HepG2 (cell line): ENCODE data around the gene ZNF865. TPM values are rescaled to one million over a fixed set of nuclear protein-coding genes. Genes with fewer than 3 reads are reported as not detected.
A peak's percentile ranks its signal among the peaks of the same experiment; 100 is the strongest.

Experiments
- ATAC-seq: fragments of 200-7000 bp; cut with Tn5 transposase; 3 replicates; pipeline ENCODE4 v1.9.1; 2020; ENCODE audit warnings: mild to moderate bottlenecking, moderate library complexity
- BruUV-seq: library from RNA; stranded (reverse); fragments of 400-500 nt; replicated peaks from 2 replicates; lab custom pipeline; 2021; lab: Mats Ljungman, UMichigan
- CTCF ChIA-PET: fragments of 300-600 bp; formaldehyde crosslinking; extraction: SDS; loops from one replicate; lab custom pipeline; 2021; ENCODE audit warnings: low total read pairs, inconsistent platforms, low intra/inter-chr PET ratio; lab: Yijun Ruan, JAX
- POLR2A ChIA-PET: fragments of 350-600 bp; sonication (Branson Sonifier 250); formaldehyde crosslinking; loops from one replicate; lab custom pipeline; 2020; ENCODE audit warnings: antibody characterized with exemption, inconsistent platforms; lab: Yijun Ruan, JAX
- DNase-seq: peaks from one replicate; pipeline ENCODE4 v3.0.0-alpha.2; 2015; ENCODE audit warnings: low spot score
- FAIRE-seq: peaks from 3 replicates; lab custom pipeline; 2011; peaks lifted over from hg19 to GRCh38; lab: Jason Lieb, UNC
- H2AFZ ChIP-seq: one replicate; pipeline ENCODE4 v1.6.1; 2011; ENCODE audit warnings: low read length, inconsistent platforms
- H3K27ac ChIP-seq: fragments of 300-600 bp; 3 replicates; pipeline ENCODE4 v1.8.0; 2011; ENCODE audit warnings: mixed run types, mild to moderate bottlenecking, mixed read lengths, low read length, inconsistent platforms; ENCODE audit not compliant: insufficient read depth; ENCODE audit errors: extremely low read length
- H3K27me3 ChIP-seq, 2 experiments: fragments of 200-600 bp in 1 of 2; 2 replicates in 1 of 2; 3 replicates in 1 of 2; pipeline versions ENCODE4 v1.6.0 to v1.8.0; 2011; ENCODE audit warnings: low read length in 2 of 2, mild to moderate bottlenecking in 2 of 2, moderate library complexity in 2 of 2, inconsistent platforms in 1 of 2; ENCODE audit not compliant: insufficient read depth in 2 of 2, control insufficient read depth in 1 of 2
- H3K36me3 ChIP-seq, 2 experiments: fragments of 200-600 bp in 1 of 2; replicated peaks in 1 of 2; 2 replicates in 1 of 2; 3 replicates in 1 of 2; pipeline versions ENCODE4 v1.5.1 to v1.8.0; 2011; ENCODE audit warnings: low read length in 2 of 2, inconsistent platforms in 1 of 2; ENCODE audit not compliant: insufficient read depth in 2 of 2, control insufficient read depth in 1 of 2
- H3K4me1 ChIP-seq: 2 replicates; pipeline ENCODE4 v1.5.1; 2012; ENCODE audit warnings: low read length, inconsistent platforms; ENCODE audit not compliant: insufficient read depth
- H3K4me2 ChIP-seq: 2 replicates; pipeline ENCODE4 v1.6.0; 2011; ENCODE audit warnings: low read depth, low read length, inconsistent platforms
- H3K4me3 ChIP-seq, 3 experiments: fragments of 200-600 bp in 1 of 3; sonication (generic), shearing (Covaris generic) in 1 of 3; replicated peaks in 1 of 3; 2 replicates each; pipeline ENCODE4 v1.5.1; 2011 to 2016; ENCODE audit warnings: low read length in 3 of 3, inconsistent platforms in 2 of 3, low read depth in 2 of 3, mild to moderate bottlenecking in 2 of 3, control low read depth in 1 of 3, mixed read lengths in 1 of 3; ENCODE audit not compliant: insufficient read depth in 1 of 3
- H3K79me2 ChIP-seq: one replicate; pipeline ENCODE4 v1.6.1; 2011; ENCODE audit warnings: low read length, inconsistent platforms; ENCODE audit not compliant: insufficient read depth
- H3K9ac ChIP-seq: 2 replicates; pipeline ENCODE4 v1.6.0; 2011; ENCODE audit warnings: mild to moderate bottlenecking, low read depth, low read length, inconsistent platforms; ENCODE audit not compliant: insufficient read depth
- H3K9me3 ChIP-seq: 2 replicates; pipeline ENCODE4 v1.5.1; 2012; ENCODE audit warnings: mild to moderate bottlenecking, low read length
- H4K20me1 ChIP-seq: 2 replicates; pipeline ENCODE4 v1.6.0; 2011; ENCODE audit warnings: inconsistent platforms, mild to moderate bottlenecking, low read length, moderate library complexity; ENCODE audit not compliant: insufficient read depth
- GABPA ChIP-seq, 2 experiments: IDR thresholded peaks; 2 replicates each; pipeline ENCODE4 v1.6.1; 2011 to 2016; ENCODE audit warnings: low read depth in 2 of 2, low read length in 1 of 2, missing biosample characterization in 1 of 2, missing genetic modification characterization in 1 of 2
- HOXD1 ChIP-seq: sonication (generic); formaldehyde crosslinking; IDR thresholded peaks from 2 replicates; pipeline ENCODE4 v1.5.0; 2020; ENCODE audit warnings: missing genetic modification reagents
- RBM39 ChIP-seq: fragments of 200-400 bp; formaldehyde crosslinking; IDR thresholded peaks from one replicate; pipeline ENCODE4 v1.6.1; 2018; ENCODE audit warnings: antibody characterized with exemption, mild to moderate bottlenecking, low read depth, low read length; ENCODE audit not compliant: poor library complexity, severe bottlenecking
- TMF1 ChIP-seq: sonication (generic); formaldehyde crosslinking; IDR thresholded peaks from 2 replicates; pipeline ENCODE4 v1.8.1; 2022; ENCODE audit warnings: low read depth, missing genetic modification reagents
- ZFP36 ChIP-seq: fragments of 150-350 bp; IDR thresholded peaks from 2 replicates; pipeline ENCODE4 v1.6.1; 2018; ENCODE audit warnings: borderline replicate concordance, low read length, low read depth; ENCODE audit not compliant: partially characterized antibody
- ZNF232 ChIP-seq: sonication (generic); formaldehyde crosslinking; IDR thresholded peaks from 2 replicates; pipeline ENCODE4 v1.4.0; 2020; ENCODE audit warnings: missing genetic modification reagents, borderline replicate concordance
- ZNF296 ChIP-seq: sonication (generic); formaldehyde crosslinking; conservative IDR thresholded peaks from 2 replicates; pipeline ENCODE4 v1.5.0; 2020; ENCODE audit warnings: mild to moderate bottlenecking, missing genetic modification reagents
- ZNF543 ChIP-seq: sonication (generic); formaldehyde crosslinking; IDR thresholded peaks from 2 replicates; pipeline ENCODE4 v1.4.0; 2020; ENCODE audit warnings: mild to moderate bottlenecking, missing genetic modification reagents
- ZNF768 ChIP-seq: sonication (generic); formaldehyde crosslinking; IDR thresholded peaks from 2 replicates; pipeline ENCODE4 v1.4.0; 2020; ENCODE audit warnings: missing genetic modification reagents
- WGBS: methylation state at CpG from one replicate; pipeline ENCODE4 v1.1.6; 2017; ENCODE audit warnings: low lambda C conversion rate; 5-methylcytosine and 5-hydroxymethylcytosine counted together
- in situ Hi-C: cut with HindIII; loops from 2 replicates; pipeline ENCODE4 v1.10.0; 2017; ENCODE audit warnings: low pct_unique_long_range_greater_than_20kb; ENCODE audit not compliant: extremely low pct_ligation_motif_present
- intact Hi-C: fragments of 100-400 bp; cut with micrococcal nuclease; formaldehyde crosslinking; loops from one replicate; pipeline ENCODE4 v1.10.0; 2022; ENCODE audit not compliant: unreplicated experiment
- polyA plus RNA-seq, 8 experiments: library from polyadenylated mRNA; depleted of rRNA in 3 of 8; stranded (reverse) in 7 of 8; unstranded in 1 of 8; fragments of >200 nt; fragmentation: Illumina TruSeq in 4 of 8; extraction: Trizol in 4 of 8; gene quantifications; 2 replicates each; pipeline versions ENCODE4 v1.2.1 to v1.2.3, GENCODE V29; 2011 to 2016; ENCODE audit warnings: low read depth in 4 of 8, missing spikeins in 1 of 8, mixed read lengths in 1 of 8; ENCODE audit not compliant: insufficient read depth in 1 of 8
- total RNA-seq, 5 experiments: library from RNA; depleted of rRNA; stranded (reverse); fragments of >200 nt; fragmentation: Illumina TruSeq; extraction: Trizol; gene quantifications; 2 replicates each; pipeline ENCODE4 v1.2.3, GENCODE V29; 2016; ENCODE audit warnings: low read depth in 1 of 5
- TF ChIP-seq, protein P1 (sequence below): sonication (generic); formaldehyde crosslinking; conservative IDR thresholded peaks from 2 replicates; pipeline ENCODE4 v1.8.0; 2022; ENCODE audit warnings: mild to moderate bottlenecking, moderate library complexity, missing genetic modification reagents
- TF ChIP-seq, protein P2 (sequence below): sonication (generic); formaldehyde crosslinking; IDR thresholded peaks from 2 replicates; pipeline ENCODE4 v1.4.0; 2020; ENCODE audit warnings: missing genetic modification reagents, borderline replicate concordance
- TF ChIP-seq, protein P3 (sequence below): sonication (generic); formaldehyde crosslinking; IDR thresholded peaks from 2 replicates; pipeline ENCODE4 v1.4.0; 2020; ENCODE audit warnings: missing genetic modification reagents
- TF ChIP-seq, protein P4 (sequence below): sonication (generic); formaldehyde crosslinking; IDR thresholded peaks from 2 replicates; pipeline ENCODE4 v1.4.0; 2020; ENCODE audit warnings: missing genetic modification reagents

The ZNF865 gene
- total and polyA plus RNA-seq, 2 of the 13 experiments (the other 11 are each of a cell fraction or from before 2014, with no cell fraction given), result 0.93 to 1.0 TPM

DNA sequence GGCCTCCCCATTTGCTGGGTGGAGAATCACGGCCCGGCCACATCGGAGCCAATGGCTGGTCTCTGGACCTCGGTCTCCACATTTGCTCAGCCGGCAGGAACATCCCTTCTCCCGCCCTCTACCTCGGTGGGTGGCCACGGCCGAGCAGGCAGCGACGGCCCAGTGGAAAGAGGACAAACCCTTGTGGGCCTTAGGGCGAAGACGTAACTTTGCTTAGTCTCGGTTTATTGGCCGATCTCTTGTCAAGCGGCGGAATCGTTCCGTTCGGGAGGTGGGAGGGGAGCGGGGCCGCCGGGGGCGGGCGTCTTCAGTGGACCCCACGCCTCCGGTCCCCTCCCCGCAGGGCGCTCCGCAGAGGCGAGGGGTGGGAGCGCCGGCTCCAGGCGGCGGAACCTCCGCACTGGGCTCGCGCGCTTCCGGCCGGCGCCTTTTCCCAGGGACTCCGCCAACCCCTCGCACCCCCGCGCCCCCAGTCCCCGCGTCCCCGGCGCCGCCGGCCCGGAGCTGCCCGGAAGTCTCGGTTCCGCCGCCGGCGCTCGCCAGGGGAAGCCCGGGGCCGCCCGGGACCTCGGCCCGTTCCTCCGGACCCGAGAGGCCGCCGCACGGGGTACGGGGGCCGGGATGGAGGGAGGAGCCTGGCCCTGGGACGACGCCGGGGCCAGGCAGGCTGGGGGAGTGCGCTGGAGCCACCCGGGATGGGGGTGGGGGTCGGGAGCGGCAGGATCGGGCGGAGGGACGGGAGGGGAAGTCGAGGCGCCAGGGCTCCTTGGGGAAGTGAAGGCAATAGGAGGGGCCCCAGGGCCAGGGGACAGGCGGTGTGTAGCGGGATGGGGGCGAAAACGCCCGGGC lies 35.4 kb downstream of the ZNF865 start, which contains the start of gene ZNF580:
Gene ZNF580 (plus strand): TSS at position 426 of the 849 bp plus-strand sequence. CDS start 1,507 bp downstream, outside the sequence.
- Histone ChIP-seq H3K79me2 (peaks cover 49% of the 10 kb centered on the region), H3K36me3 (peaks cover 0 to 10% of the 10 kb centered on the region in 2 experiments; a peak in 2 of 5 replicates), H3K4me1 (peaks cover 58% of the 10 kb centered on the region), H3K4me2 (peak within 1 kb of the TSS; percentile 96), H4K20me1 (no peaks in the 10 kb centered on the region), H3K27me3 (no peaks in the 10 kb centered on the region; a peak in 1 of 5 replicates), H3K27ac (peak within 1 kb of the TSS; percentile 79), H3K9ac (peak within 1 kb of the TSS; percentile 84), H3K9me3 (no peaks in the 10 kb centered on the region), H3K4me3 (peak within 1 kb of the TSS; percentile 92 to 96 (median 92)), H2AFZ (no peak within 1 kb of the TSS)
- WGBS, result under 1% methylated on average over 50 of the region's 89 CpGs
- FAIRE-seq (no peak), DNase-seq (peak; percentile 40), ATAC-seq (peak; percentile 63)
- in situ Hi-C loops, result no loop called here
- CTCF ChIA-PET, result no interaction called here
- intact Hi-C loops, result no loop called here
- no TSS peak for BruUV-seq
- POLR2A ChIA-PET, result interaction anchor here (0.6 to 1.0 kb wide), 3 partner anchors 9 to 42 kb away, joined by 3 to 8 read pairs (median 3); partner anchors contain the start of genes FIZ1 and U2AF2
- TF ChIP-seq, protein P1, sequence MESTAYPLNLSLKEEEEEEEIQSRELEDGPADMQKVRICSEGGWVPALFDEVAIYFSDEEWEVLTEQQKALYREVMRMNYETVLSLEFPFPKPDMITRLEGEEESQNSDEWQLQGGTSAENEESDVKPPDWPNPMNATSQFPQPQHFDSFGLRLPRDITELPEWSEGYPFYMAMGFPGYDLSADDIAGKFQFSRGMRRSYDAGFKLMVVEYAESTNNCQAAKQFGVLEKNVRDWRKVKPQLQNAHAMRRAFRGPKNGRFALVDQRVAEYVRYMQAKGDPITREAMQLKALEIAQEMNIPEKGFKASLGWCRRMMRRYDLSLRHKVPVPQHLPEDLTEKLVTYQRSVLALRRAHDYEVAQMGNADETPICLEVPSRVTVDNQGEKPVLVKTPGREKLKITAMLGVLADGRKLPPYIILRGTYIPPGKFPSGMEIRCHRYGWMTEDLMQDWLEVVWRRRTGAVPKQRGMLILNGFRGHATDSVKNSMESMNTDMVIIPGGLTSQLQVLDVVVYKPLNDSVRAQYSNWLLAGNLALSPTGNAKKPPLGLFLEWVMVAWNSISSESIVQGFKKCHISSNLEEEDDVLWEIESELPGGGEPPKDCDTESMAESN (CRISPR knock-in tag), result 0 out of 2 replicates have a peak, but pooled peaks have one; percentile 4
- TF ChIP-seq ZNF768 (CRISPR knock-in tag) (peak; percentile 32; the same call in 1 of the 2 replicates), RBM39 (peak; percentile 65), GABPA (IDR thresholded peaks at IDR 0.05; ENCODE audit: low read depth, low read length) (peak; percentile 75), GABPA (CRISPR knock-in tag; IDR thresholded peaks at IDR 0.05; ENCODE audit: low read depth) (peak; percentile 58), ZNF232 (peak; percentile 59; the same call in 1 of the 2 replicates), TMF1 (CRISPR knock-in tag) (no peak; the same call in 1 of the 2 replicates), HOXD1 (CRISPR knock-in tag) (peak; percentile 68; the same call in 1 of the 2 replicates), ZFP36 (no peak), ZNF543 (CRISPR knock-in tag) (peak; percentile 35; the same call in 1 of the 2 replicates), ZNF296 (CRISPR knock-in tag) (0 out of 2 replicates have a peak, but pooled peaks have one; percentile 34)
- TF ChIP-seq, protein P2, sequence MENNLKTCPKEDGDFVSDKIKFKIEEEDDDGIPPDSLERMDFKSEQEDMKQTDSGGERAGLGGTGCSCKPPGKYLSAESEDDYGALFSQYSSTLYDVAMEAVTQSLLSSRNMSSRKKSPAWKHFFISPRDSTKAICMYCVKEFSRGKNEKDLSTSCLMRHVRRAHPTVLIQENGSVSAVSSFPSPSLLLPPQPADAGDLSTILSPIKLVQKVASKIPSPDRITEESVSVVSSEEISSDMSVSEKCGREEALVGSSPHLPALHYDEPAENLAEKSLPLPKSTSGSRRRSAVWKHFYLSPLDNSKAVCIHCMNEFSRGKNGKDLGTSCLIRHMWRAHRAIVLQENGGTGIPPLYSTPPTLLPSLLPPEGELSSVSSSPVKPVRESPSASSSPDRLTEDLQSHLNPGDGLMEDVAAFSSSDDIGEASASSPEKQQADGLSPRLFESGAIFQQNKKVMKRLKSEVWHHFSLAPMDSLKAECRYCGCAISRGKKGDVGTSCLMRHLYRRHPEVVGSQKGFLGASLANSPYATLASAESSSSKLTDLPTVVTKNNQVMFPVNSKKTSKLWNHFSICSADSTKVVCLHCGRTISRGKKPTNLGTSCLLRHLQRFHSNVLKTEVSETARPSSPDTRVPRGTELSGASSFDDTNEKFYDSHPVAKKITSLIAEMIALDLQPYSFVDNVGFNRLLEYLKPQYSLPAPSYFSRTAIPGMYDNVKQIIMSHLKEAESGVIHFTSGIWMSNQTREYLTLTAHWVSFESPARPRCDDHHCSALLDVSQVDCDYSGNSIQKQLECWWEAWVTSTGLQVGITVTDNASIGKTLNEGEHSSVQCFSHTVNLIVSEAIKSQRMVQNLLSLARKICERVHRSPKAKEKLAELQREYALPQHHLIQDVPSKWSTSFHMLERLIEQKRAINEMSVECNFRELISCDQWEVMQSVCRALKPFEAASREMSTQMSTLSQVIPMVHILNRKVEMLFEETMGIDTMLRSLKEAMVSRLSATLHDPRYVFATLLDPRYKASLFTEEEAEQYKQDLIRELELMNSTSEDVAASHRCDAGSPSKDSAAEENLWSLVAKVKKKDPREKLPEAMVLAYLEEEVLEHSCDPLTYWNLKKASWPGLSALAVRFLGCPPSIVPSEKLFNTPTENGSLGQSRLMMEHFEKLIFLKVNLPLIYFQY (CRISPR knock-in tag), result peak; percentile 76; the same call in 1 of the 2 replicates
- TF ChIP-seq, protein P3, sequence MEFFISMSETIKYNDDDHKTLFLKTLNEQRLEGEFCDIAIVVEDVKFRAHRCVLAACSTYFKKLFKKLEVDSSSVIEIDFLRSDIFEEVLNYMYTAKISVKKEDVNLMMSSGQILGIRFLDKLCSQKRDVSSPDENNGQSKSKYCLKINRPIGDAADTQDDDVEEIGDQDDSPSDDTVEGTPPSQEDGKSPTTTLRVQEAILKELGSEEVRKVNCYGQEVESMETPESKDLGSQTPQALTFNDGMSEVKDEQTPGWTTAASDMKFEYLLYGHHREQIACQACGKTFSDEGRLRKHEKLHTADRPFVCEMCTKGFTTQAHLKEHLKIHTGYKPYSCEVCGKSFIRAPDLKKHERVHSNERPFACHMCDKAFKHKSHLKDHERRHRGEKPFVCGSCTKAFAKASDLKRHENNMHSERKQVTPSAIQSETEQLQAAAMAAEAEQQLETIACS, result 0 out of 2 replicates have a peak, but pooled peaks have one; percentile 31
- TF ChIP-seq, protein P4, sequence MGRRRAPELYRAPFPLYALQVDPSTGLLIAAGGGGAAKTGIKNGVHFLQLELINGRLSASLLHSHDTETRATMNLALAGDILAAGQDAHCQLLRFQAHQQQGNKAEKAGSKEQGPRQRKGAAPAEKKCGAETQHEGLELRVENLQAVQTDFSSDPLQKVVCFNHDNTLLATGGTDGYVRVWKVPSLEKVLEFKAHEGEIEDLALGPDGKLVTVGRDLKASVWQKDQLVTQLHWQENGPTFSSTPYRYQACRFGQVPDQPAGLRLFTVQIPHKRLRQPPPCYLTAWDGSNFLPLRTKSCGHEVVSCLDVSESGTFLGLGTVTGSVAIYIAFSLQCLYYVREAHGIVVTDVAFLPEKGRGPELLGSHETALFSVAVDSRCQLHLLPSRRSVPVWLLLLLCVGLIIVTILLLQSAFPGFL, result no peak
